ENCODE data around the gene NR0B1.

The NR0B1 gene, protein sequence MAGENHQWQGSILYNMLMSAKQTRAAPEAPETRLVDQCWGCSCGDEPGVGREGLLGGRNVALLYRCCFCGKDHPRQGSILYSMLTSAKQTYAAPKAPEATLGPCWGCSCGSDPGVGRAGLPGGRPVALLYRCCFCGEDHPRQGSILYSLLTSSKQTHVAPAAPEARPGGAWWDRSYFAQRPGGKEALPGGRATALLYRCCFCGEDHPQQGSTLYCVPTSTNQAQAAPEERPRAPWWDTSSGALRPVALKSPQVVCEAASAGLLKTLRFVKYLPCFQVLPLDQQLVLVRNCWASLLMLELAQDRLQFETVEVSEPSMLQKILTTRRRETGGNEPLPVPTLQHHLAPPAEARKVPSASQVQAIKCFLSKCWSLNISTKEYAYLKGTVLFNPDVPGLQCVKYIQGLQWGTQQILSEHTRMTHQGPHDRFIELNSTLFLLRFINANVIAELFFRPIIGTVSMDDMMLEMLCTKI

GRCh38 chrX:30309139-30309571, at the start of gene NR0B1:
TSS of gene NR0B1 (minus strand) at chrX:30309390. CDS start at chrX:30309363, 27 bp downstream.
- DNase-seq (ENCODE audit: low read depth) = no peak

GRCh38 chrX:30349946-30350345, 40.8 kb upstream of the NR0B1 start:
- DNase-seq (ENCODE audit: low read depth) = no peak

DNA sequence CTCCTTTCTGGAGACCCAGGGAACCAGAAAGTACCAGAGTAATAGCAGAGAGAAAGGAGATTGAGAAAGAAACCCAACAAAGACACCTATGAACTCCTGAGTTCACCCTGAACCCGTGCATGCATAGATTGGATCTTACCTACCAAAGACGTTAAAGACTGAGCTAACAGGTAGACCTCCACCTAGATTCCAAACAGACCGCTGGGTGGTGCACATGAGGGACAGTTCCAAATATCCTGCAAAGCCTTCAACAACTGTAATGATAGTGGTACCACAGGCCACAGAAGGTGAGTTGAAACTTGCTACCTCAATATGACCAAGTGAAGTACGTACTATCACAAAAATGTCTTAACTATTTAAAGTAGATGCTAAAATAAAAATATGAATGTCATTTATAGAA, 34.0 kb upstream of the NR0B1 start:
- no peak for DNase-seq (ENCODE audit: low read depth)

GRCh38 chrX:30340753-30341152, 31.6 kb upstream of the NR0B1 start:
- DNase-seq (ENCODE audit: low read depth) = no peak

- no peak for DNase-seq (ENCODE audit: low read depth)
These were observed 18.6 kb upstream of the NR0B1 start for GRCh38 chrX:30327762-30328161.

- DNase-seq (ENCODE audit: low read depth) = no peak
These were observed 8.1 kb upstream of the NR0B1 start for GRCh38 chrX:30317308-30317707.

- no peak for DNase-seq (ENCODE audit: low read depth)
These were observed 4.1 kb upstream of the NR0B1 start for GRCh38 chrX:30313322-30313721.

- DNase-seq (ENCODE audit: low read depth) = no peak
These were observed 3.7 kb upstream of the NR0B1 start for GRCh38 chrX:30312858-30313257.

- no peak for DNase-seq (ENCODE audit: low read depth)
These were observed 1.4 kb upstream of the NR0B1 start for GRCh38 chrX:30310429-30311206.

- DNase-seq (ENCODE audit: low read depth) = no peak
These were observed 689 bp downstream of the NR0B1 start for GRCh38 chrX:30308263-30309138.

- no peak for DNase-seq (ENCODE audit: low read depth)
These were observed 1.7 kb downstream of the NR0B1 start for GRCh38 chrX:30307466-30307865.

GRCh38 chrX:30304866-30305265, 4.3 kb downstream of the NR0B1 start:
- no peak for DNase-seq (ENCODE audit: low read depth)

DNA sequence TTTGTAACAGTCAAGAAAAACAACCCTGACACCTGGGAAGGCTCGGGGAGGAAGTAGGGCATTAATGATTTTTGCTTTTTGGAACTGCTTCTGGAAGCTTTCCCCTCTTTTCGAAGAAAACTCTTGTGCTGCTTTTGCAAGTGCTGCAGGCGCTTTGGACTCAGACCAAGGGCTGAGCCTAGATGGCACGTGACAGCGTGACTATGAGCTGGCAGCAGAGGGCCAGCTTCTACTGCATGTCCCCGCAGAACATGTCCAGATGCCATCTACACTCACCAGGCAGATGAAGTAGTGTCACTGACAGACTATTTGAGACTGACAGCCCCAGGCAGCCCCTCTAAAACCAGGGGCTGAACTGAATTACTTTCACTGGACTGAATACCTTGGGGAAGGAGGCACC, 6.2 kb downstream of the NR0B1 start:
- no peak for DNase-seq (ENCODE audit: low read depth)

DNA sequence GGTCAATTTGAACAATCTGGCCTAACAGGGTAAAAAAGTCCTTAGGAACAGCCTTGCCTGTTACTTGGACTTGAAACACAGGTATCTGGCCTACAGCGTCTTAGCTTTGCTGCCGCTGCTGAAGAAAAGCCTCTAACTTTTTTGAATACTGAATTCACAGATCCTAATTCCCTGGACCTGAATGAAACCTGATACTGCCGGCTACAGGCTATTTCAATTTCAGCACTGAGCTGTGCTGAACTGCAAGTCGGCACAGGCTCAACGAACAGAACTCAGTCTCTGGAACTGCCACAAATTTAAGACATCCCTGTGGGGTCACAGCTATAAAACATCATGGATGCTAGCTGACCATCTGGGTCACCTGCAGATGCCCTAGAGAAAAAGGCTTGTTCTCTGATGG, 7.2 kb downstream of the NR0B1 start:
- DNase-seq (ENCODE audit: low read depth) = no peak

GRCh38 chrX:30301208-30301607, 8.0 kb downstream of the NR0B1 start:
- no peak for DNase-seq (ENCODE audit: low read depth)

- DNase-seq (ENCODE audit: low read depth) = no peak
These were observed 12.6 kb downstream of the NR0B1 start for GRCh38 chrX:30296408-30297254.

DNA sequence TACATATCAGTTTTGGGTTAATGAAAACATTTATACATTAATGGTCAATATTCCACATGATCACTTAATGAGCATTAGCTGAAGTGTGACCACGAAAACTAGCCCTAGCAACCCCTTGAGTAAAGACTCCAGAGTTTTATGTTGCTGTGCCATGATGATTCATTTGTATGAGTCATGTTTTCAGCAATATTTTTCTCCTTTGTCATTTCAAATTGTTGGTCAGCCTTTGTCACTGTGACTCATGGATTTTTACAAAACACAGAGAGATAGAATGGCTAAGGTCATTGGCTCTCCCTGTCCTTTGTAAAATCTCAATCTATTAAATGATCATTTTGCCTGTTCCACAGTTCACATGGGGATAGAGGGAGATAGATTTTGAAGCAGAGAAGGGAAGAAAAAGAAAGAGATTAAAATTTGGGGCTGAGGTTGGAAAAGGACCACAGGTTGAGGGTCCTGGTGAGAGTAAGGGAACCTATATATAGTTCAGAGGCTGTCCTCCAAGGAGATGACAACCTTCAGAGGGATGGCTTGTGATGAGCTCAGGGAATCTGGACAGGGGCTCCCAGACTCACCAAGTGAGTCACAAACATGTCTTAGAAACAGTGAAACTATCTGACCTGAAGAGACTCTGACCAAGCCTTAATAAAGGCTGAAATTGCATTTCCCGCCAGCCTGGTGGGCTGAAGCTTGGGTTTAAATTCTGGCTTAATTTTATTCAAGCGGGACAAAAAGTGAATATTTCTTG, 25.6 kb downstream of the NR0B1 start:
- no peak for DNase-seq (ENCODE audit: low read depth)

DNA sequence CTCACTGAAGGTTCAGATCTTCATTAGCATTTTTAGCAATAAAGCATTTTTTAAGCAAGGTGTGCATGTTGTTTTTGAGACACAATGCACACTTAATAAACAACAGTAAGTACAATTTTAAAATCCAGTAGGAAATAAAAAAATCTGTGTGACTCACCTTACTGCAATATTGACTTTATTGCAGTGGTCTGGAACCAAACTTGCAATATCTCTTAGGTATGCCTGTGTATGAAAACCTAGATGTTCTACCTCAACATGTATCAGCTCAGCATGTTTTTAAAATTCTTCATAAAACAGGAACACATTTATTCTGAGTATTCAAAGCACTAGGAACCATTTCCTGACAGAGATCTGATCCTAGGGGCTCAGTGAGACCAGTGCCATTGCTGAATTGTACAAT, 26.7 kb downstream of the NR0B1 start:
- no peak for DNase-seq (ENCODE audit: low read depth)

- no peak for DNase-seq (ENCODE audit: low read depth)
These were observed 28.8 kb downstream of the NR0B1 start for GRCh38 chrX:30280428-30280827.

DNA sequence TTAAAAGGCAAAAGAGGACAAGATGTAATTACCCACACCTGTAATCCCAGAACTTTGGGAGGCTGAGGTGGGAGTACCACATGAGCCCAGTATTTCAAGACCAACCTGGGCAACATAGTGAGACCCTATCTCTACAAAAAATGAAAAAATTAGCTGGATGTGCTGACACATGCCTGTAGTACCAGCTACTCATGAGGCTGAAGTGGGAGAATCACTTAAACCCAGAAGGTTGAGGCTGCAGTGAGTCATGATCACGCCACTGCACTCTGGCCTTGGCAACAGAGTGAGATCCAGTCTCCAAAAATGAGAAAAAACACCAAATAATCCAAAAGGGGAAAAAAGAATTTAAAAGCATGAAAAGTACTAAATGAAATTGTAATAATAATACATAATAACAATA, 30.8 kb downstream of the NR0B1 start:
- DNase-seq (ENCODE audit: low read depth) = no peak

- no peak for DNase-seq (ENCODE audit: low read depth)
These were observed 33.7 kb downstream of the NR0B1 start for GRCh38 chrX:30275498-30275897.

Measured in T-helper 22 cell (primary cell).